HepG2 (cell line): ENCODE results near the gene P2RX5. TPM values are rescaled to one million over a fixed set of nuclear protein-coding genes. Genes with fewer than 3 reads are reported as not detected.

Source experiments
- ATAC-seq: fragments of 200-7000 bp; cut with Tn5 transposase; 3 replicates; pipeline ENCODE4 v1.9.1; 2020; ENCODE audit warnings: mild to moderate bottlenecking, moderate library complexity
- BruUV-seq: library from RNA; stranded (reverse); fragments of 400-500 nt; replicated peaks from 2 replicates; lab custom pipeline; 2021; lab: Mats Ljungman, UMichigan
- CTCF ChIA-PET: fragments of 300-600 bp; formaldehyde crosslinking; extraction: SDS; loops from one replicate; lab custom pipeline; 2021; ENCODE audit warnings: low total read pairs, inconsistent platforms, low intra/inter-chr PET ratio; lab: Yijun Ruan, JAX
- POLR2A ChIA-PET: fragments of 350-600 bp; sonication (Branson Sonifier 250); formaldehyde crosslinking; loops from one replicate; lab custom pipeline; 2020; ENCODE audit warnings: antibody characterized with exemption, inconsistent platforms; lab: Yijun Ruan, JAX
- DNase-seq: peaks from one replicate; pipeline ENCODE4 v3.0.0-alpha.2; 2015; ENCODE audit warnings: low spot score
- FAIRE-seq: peaks from 3 replicates; lab custom pipeline; 2011; peaks lifted over from hg19 to GRCh38; lab: Jason Lieb, UNC
- H2AFZ ChIP-seq: one replicate; pipeline ENCODE4 v1.6.1; 2011; ENCODE audit warnings: low read length, inconsistent platforms
- H3K27ac ChIP-seq: fragments of 300-600 bp; 3 replicates; pipeline ENCODE4 v1.8.0; 2011; ENCODE audit warnings: mixed run types, mild to moderate bottlenecking, mixed read lengths, low read length, inconsistent platforms; ENCODE audit not compliant: insufficient read depth; ENCODE audit errors: extremely low read length
- H3K27me3 ChIP-seq, 2 experiments: fragments of 200-600 bp in 1 of 2; 2 replicates in 1 of 2; 3 replicates in 1 of 2; pipeline versions ENCODE4 v1.6.0 to v1.8.0; 2011; ENCODE audit warnings: low read length in 2 of 2, mild to moderate bottlenecking in 2 of 2, moderate library complexity in 2 of 2, inconsistent platforms in 1 of 2; ENCODE audit not compliant: insufficient read depth in 2 of 2, control insufficient read depth in 1 of 2
- H3K36me3 ChIP-seq, 2 experiments: fragments of 200-600 bp in 1 of 2; replicated peaks in 1 of 2; 2 replicates in 1 of 2; 3 replicates in 1 of 2; pipeline versions ENCODE4 v1.5.1 to v1.8.0; 2011; ENCODE audit warnings: low read length in 2 of 2, inconsistent platforms in 1 of 2; ENCODE audit not compliant: insufficient read depth in 2 of 2, control insufficient read depth in 1 of 2
- H3K4me1 ChIP-seq: 2 replicates; pipeline ENCODE4 v1.5.1; 2012; ENCODE audit warnings: low read length, inconsistent platforms; ENCODE audit not compliant: insufficient read depth
- H3K4me2 ChIP-seq: 2 replicates; pipeline ENCODE4 v1.6.0; 2011; ENCODE audit warnings: low read depth, low read length, inconsistent platforms
- H3K4me3 ChIP-seq, 3 experiments: fragments of 200-600 bp in 1 of 3; sonication (generic), shearing (Covaris generic) in 1 of 3; replicated peaks in 1 of 3; 2 replicates each; pipeline ENCODE4 v1.5.1; 2011 to 2016; ENCODE audit warnings: low read length in 3 of 3, inconsistent platforms in 2 of 3, low read depth in 2 of 3, mild to moderate bottlenecking in 2 of 3, control low read depth in 1 of 3, mixed read lengths in 1 of 3; ENCODE audit not compliant: insufficient read depth in 1 of 3
- H3K79me2 ChIP-seq: one replicate; pipeline ENCODE4 v1.6.1; 2011; ENCODE audit warnings: low read length, inconsistent platforms; ENCODE audit not compliant: insufficient read depth
- H3K9ac ChIP-seq: 2 replicates; pipeline ENCODE4 v1.6.0; 2011; ENCODE audit warnings: mild to moderate bottlenecking, low read depth, low read length, inconsistent platforms; ENCODE audit not compliant: insufficient read depth
- H3K9me3 ChIP-seq: 2 replicates; pipeline ENCODE4 v1.5.1; 2012; ENCODE audit warnings: mild to moderate bottlenecking, low read length
- H4K20me1 ChIP-seq: 2 replicates; pipeline ENCODE4 v1.6.0; 2011; ENCODE audit warnings: inconsistent platforms, mild to moderate bottlenecking, low read length, moderate library complexity; ENCODE audit not compliant: insufficient read depth
- CTCF ChIP-seq: sonication (generic); formaldehyde crosslinking; IDR thresholded peaks from 2 replicates; pipeline ENCODE4 v1.5.0; 2020; ENCODE audit warnings: mild to moderate bottlenecking, missing genetic modification reagents, moderate library complexity
- SCMH1 ChIP-seq: sonication (generic); formaldehyde crosslinking; IDR thresholded peaks from 2 replicates; pipeline ENCODE4 v1.9.0; 2021; ENCODE audit warnings: missing genetic modification reagents, mild to moderate bottlenecking, borderline replicate concordance
- ZNF441 ChIP-seq: sonication (generic); formaldehyde crosslinking; IDR thresholded peaks from 2 replicates; pipeline ENCODE4 v1.7.0; 2021; ENCODE audit warnings: missing genetic modification reagents, borderline replicate concordance
- ZNF687 ChIP-seq: sonication (generic); formaldehyde crosslinking; IDR thresholded peaks from 2 replicates; pipeline ENCODE4 v1.5.1; 2020; ENCODE audit warnings: mild to moderate bottlenecking, missing genetic modification reagents, moderate library complexity
- WGBS: methylation state at CpG from one replicate; pipeline ENCODE4 v1.1.6; 2017; ENCODE audit warnings: low lambda C conversion rate; 5-methylcytosine and 5-hydroxymethylcytosine counted together
- in situ Hi-C: cut with HindIII; loops from 2 replicates; pipeline ENCODE4 v1.10.0; 2017; ENCODE audit warnings: low pct_unique_long_range_greater_than_20kb; ENCODE audit not compliant: extremely low pct_ligation_motif_present
- intact Hi-C: fragments of 100-400 bp; cut with micrococcal nuclease; formaldehyde crosslinking; loops from one replicate; pipeline ENCODE4 v1.10.0; 2022; ENCODE audit not compliant: unreplicated experiment
- polyA plus RNA-seq, 8 experiments: library from polyadenylated mRNA; depleted of rRNA in 3 of 8; stranded (reverse) in 7 of 8; unstranded in 1 of 8; fragments of >200 nt; fragmentation: Illumina TruSeq in 4 of 8; extraction: Trizol in 4 of 8; gene quantifications; 2 replicates each; pipeline versions ENCODE4 v1.2.1 to v1.2.3, GENCODE V29; 2011 to 2016; ENCODE audit warnings: low read depth in 4 of 8, missing spikeins in 1 of 8, mixed read lengths in 1 of 8; ENCODE audit not compliant: insufficient read depth in 1 of 8
- total RNA-seq, 5 experiments: library from RNA; depleted of rRNA; stranded (reverse); fragments of >200 nt; fragmentation: Illumina TruSeq; extraction: Trizol; gene quantifications; 2 replicates each; pipeline ENCODE4 v1.2.3, GENCODE V29; 2016; ENCODE audit warnings: low read depth in 1 of 5

P2RX5 gene
- total and polyA plus RNA-seq, 2 of the 13 experiments (the other 11 are each of a cell fraction or from before 2014, with no cell fraction given), result 0.95 to 1.7 TPM

GRCh38 chr17:3681565-3681964 lies 14.4 kb downstream of the P2RX5 start:
- 16% methylated on average over 12 of the region's 20 CpGs for WGBS
- POLR2A ChIA-PET, result no interaction called here
- no peak for FAIRE-seq
- Histone ChIP-seq H4K20me1 (no peaks in the 10 kb centered on the region), H3K27ac (no peak overlapping the region), H3K9me3 (no peaks in the 10 kb centered on the region), H3K4me2 (peak overlapping the region; percentile 29), H3K36me3 (no peaks in the 10 kb centered on the region), H3K79me2 (no peaks in the 10 kb centered on the region), H3K4me3 (no peak overlapping the region; a peak in 1 of 6 replicates), H3K4me1 (peaks cover 14% of the 10 kb centered on the region), H2AFZ (no peak overlapping the region), H3K9ac (no peak overlapping the region), H3K27me3 (peaks cover 2 to 7% of the 10 kb centered on the region in 2 experiments; a peak in 4 of 5 replicates)
- peak; percentile 31 for TF ChIP-seq CTCF (CRISPR knock-in tag)
- peak; percentile 93 for TF ChIP-seq ZNF441
- TF ChIP-seq ZNF687 (CRISPR knock-in tag), result peak; percentile 36
- no peak for TF ChIP-seq SCMH1 (CRISPR knock-in tag)
- intact Hi-C loops, result loop anchor here (5.0 kb wide), 2 partner anchors 51 to 146 kb away; no protein-coding TSS in a partner anchor
- no peak for DNase-seq
- ATAC-seq, result no peak
- in situ Hi-C loops, result no loop called here
- CTCF ChIA-PET, result no interaction called here
- BruUV-seq, result no TSS peak
